PC-9 (cell line): ENCODE results near the gene NUTF2.

Source experiments
- EZH2 ChIP-seq: fragments of 200-600 bp; sonication (generic); IDR thresholded peaks from 2 replicates; pipeline ENCODE4 v1.8.0; 2017; ENCODE audit warnings: antibody characterized with exemption, low read depth
- TF ChIP-seq, protein P1 (sequence below): fragments of 200-600 bp; sonication (generic); conservative IDR thresholded peaks from 2 replicates; pipeline ENCODE4 v1.6.1; 2017; ENCODE audit warnings: mixed run types, antibody characterized with exemption, mild to moderate bottlenecking, moderate library complexity

DNA sequence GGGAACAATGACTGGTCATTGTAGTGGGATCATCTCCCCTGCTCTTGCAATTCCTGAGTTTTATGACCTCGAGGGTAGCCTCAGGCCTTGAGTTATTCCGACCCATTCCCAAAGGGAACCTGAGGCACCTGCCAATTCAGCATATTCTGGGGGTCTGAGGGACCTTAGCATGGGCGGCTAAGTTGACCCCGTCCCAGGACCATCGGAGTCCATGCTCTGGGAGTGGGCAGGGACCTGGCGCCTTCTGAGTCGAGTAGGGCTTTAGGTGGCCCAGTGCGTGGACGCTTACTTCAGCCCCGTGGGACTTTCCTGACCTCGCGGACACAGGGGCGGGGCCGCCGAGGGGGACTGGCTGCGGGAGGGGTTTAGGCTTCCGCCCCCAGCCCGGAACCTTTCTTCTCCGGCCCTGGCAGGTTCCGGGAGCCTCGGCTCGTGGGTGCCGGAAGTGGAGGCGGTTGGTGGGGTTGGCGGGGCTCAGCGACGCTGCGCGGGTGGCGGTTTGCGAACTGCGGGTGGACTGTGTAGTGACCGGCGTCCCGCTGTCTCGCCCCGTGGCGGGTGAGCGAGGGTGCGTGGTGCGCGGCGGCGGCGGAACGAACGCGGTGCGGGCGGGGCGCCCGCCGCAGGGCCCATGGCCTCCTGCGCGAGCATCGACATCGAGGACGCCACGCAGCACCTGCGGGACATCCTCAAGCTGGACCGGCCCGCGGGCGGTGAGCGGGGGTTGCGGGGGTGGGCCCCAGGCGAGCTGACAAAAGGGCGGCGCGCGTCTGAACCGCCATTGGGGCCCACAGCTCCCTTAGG lies 26.1 kb downstream of the NUTF2 start, which contains the start of gene EDC4:
- TF ChIP-seq, protein P1, sequence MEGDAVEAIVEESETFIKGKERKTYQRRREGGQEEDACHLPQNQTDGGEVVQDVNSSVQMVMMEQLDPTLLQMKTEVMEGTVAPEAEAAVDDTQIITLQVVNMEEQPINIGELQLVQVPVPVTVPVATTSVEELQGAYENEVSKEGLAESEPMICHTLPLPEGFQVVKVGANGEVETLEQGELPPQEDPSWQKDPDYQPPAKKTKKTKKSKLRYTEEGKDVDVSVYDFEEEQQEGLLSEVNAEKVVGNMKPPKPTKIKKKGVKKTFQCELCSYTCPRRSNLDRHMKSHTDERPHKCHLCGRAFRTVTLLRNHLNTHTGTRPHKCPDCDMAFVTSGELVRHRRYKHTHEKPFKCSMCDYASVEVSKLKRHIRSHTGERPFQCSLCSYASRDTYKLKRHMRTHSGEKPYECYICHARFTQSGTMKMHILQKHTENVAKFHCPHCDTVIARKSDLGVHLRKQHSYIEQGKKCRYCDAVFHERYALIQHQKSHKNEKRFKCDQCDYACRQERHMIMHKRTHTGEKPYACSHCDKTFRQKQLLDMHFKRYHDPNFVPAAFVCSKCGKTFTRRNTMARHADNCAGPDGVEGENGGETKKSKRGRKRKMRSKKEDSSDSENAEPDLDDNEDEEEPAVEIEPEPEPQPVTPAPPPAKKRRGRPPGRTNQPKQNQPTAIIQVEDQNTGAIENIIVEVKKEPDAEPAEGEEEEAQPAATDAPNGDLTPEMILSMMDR, result no peak
- TF ChIP-seq EZH2, result no peak
